ENCODE data around the gene IFIT3.

DNA sequence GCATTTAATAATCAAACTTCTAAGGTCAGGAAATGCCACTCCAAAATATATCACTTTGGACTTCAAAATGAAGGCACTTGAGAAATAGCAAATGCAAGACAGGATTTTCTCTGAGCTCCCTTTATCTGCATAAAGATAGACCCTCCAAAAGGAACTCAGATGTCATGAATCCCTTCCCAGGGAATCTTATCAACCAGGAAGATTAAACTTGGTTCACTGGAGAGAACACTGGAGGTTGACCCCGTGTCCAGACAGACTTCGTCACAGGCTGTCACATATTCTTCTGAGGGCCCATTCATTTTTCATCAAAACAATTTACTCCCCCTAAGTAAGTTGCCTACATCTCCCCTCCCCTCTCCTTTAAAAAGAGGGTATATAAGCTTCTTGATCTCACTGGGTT is 21.2 kb downstream of the IFIT3 start:
- TF ChIP-seq, protein P1, sequence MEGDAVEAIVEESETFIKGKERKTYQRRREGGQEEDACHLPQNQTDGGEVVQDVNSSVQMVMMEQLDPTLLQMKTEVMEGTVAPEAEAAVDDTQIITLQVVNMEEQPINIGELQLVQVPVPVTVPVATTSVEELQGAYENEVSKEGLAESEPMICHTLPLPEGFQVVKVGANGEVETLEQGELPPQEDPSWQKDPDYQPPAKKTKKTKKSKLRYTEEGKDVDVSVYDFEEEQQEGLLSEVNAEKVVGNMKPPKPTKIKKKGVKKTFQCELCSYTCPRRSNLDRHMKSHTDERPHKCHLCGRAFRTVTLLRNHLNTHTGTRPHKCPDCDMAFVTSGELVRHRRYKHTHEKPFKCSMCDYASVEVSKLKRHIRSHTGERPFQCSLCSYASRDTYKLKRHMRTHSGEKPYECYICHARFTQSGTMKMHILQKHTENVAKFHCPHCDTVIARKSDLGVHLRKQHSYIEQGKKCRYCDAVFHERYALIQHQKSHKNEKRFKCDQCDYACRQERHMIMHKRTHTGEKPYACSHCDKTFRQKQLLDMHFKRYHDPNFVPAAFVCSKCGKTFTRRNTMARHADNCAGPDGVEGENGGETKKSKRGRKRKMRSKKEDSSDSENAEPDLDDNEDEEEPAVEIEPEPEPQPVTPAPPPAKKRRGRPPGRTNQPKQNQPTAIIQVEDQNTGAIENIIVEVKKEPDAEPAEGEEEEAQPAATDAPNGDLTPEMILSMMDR (conservative IDR thresholded peaks at IDR 0.05; ENCODE audit: low read depth in 2 of 2), result no peak
- TF ChIP-seq EZH2phosphoT487 (IDR thresholded peaks at IDR 0.05; ENCODE audit: unreplicated experiment), result no peak
- TF ChIP-seq EZH2 (IDR thresholded peaks at IDR 0.05; ENCODE audit: low read depth, unreplicated experiment), result no peak
- TF ChIP-seq POLR2AphosphoS5 (IDR thresholded peaks at IDR 0.05; ENCODE audit: low read depth), result no peak
- TF ChIP-seq NANOG (IDR thresholded peaks at IDR 0.05; ENCODE audit: borderline replicate concordance), result no peak
- TF ChIP-seq, protein P2, sequence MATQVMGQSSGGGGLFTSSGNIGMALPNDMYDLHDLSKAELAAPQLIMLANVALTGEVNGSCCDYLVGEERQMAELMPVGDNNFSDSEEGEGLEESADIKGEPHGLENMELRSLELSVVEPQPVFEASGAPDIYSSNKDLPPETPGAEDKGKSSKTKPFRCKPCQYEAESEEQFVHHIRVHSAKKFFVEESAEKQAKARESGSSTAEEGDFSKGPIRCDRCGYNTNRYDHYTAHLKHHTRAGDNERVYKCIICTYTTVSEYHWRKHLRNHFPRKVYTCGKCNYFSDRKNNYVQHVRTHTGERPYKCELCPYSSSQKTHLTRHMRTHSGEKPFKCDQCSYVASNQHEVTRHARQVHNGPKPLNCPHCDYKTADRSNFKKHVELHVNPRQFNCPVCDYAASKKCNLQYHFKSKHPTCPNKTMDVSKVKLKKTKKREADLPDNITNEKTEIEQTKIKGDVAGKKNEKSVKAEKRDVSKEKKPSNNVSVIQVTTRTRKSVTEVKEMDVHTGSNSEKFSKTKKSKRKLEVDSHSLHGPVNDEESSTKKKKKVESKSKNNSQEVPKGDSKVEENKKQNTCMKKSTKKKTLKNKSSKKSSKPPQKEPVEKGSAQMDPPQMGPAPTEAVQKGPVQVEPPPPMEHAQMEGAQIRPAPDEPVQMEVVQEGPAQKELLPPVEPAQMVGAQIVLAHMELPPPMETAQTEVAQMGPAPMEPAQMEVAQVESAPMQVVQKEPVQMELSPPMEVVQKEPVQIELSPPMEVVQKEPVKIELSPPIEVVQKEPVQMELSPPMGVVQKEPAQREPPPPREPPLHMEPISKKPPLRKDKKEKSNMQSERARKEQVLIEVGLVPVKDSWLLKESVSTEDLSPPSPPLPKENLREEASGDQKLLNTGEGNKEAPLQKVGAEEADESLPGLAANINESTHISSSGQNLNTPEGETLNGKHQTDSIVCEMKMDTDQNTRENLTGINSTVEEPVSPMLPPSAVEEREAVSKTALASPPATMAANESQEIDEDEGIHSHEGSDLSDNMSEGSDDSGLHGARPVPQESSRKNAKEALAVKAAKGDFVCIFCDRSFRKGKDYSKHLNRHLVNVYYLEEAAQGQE (IDR thresholded peaks at IDR 0.05; ENCODE audit: unreplicated experiment), result no peak
- no peak for TF ChIP-seq CREB1 (CRISPR knock-in tag; IDR thresholded peaks at IDR 0.05; ENCODE audit: low read depth)
- TF ChIP-seq, protein P3, sequence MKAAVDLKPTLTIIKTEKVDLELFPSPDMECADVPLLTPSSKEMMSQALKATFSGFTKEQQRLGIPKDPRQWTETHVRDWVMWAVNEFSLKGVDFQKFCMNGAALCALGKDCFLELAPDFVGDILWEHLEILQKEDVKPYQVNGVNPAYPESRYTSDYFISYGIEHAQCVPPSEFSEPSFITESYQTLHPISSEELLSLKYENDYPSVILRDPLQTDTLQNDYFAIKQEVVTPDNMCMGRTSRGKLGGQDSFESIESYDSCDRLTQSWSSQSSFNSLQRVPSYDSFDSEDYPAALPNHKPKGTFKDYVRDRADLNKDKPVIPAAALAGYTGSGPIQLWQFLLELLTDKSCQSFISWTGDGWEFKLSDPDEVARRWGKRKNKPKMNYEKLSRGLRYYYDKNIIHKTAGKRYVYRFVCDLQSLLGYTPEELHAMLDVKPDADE (IDR thresholded peaks at IDR 0.05), result no peak
- no peak for TF ChIP-seq STAT1 (IDR thresholded peaks at IDR 0.05; ENCODE audit: unreplicated experiment)
- TF ChIP-seq JUNB (IDR thresholded peaks at IDR 0.05; ENCODE audit: unreplicated experiment), result no peak
- TF ChIP-seq, protein P4, sequence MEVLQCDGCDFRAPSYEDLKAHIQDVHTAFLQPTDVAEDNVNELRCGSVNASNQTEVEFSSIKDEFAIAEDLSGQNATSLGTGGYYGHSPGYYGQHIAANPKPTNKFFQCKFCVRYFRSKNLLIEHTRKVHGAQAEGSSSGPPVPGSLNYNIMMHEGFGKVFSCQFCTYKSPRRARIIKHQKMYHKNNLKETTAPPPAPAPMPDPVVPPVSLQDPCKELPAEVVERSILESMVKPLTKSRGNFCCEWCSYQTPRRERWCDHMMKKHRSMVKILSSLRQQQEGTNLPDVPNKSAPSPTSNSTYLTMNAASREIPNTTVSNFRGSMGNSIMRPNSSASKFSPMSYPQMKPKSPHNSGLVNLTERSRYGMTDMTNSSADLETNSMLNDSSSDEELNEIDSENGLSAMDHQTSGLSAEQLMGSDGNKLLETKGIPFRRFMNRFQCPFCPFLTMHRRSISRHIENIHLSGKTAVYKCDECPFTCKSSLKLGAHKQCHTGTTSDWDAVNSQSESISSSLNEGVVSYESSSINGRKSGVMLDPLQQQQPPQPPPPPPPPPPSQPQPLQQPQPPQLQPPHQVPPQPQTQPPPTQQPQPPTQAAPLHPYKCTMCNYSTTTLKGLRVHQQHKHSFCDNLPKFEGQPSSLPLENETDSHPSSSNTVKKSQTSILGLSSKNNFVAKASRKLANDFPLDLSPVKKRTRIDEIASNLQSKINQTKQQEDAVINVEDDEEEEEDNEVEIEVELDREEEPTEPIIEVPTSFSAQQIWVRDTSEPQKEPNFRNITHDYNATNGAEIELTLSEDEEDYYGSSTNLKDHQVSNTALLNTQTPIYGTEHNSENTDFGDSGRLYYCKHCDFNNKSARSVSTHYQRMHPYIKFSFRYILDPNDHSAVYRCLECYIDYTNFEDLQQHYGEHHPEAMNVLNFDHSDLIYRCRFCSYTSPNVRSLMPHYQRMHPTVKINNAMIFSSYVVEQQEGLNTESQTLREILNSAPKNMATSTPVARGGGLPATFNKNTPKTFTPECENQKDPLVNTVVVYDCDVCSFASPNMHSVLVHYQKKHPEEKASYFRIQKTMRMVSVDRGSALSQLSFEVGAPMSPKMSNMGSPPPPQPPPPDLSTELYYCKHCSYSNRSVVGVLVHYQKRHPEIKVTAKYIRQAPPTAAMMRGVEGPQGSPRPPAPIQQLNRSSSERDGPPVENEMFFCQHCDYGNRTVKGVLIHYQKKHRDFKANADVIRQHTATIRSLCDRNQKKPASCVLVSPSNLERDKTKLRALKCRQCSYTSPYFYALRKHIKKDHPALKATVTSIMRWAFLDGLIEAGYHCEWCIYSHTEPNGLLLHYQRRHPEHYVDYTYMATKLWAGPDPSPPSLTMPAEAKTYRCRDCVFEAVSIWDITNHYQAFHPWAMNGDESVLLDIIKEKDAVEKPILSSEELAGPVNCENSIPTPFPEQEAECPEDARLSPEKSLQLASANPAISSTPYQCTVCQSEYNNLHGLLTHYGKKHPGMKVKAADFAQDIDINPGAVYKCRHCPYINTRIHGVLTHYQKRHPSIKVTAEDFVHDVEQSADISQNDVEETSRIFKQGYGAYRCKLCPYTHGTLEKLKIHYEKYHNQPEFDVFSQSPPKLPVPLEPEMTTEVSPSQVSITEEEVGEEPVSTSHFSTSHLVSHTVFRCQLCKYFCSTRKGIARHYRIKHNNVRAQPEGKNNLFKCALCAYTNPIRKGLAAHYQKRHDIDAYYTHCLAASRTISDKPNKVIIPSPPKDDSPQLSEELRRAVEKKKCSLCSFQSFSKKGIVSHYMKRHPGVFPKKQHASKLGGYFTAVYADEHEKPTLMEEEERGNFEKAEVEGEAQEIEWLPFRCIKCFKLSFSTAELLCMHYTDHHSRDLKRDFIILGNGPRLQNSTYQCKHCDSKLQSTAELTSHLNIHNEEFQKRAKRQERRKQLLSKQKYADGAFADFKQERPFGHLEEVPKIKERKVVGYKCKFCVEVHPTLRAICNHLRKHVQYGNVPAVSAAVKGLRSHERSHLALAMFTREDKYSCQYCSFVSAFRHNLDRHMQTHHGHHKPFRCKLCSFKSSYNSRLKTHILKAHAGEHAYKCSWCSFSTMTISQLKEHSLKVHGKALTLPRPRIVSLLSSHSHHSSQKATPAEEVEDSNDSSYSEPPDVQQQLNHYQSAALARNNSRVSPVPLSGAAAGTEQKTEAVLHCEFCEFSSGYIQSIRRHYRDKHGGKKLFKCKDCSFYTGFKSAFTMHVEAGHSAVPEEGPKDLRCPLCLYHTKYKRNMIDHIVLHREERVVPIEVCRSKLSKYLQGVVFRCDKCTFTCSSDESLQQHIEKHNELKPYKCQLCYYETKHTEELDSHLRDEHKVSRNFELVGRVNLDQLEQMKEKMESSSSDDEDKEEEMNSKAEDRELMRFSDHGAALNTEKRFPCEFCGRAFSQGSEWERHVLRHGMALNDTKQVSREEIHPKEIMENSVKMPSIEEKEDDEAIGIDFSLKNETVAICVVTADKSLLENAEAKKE (CRISPR knock-in tag; IDR thresholded peaks at IDR 0.05), result no peak
- TF ChIP-seq ZNF331 (CRISPR knock-in tag; IDR thresholded peaks at IDR 0.05; ENCODE audit: low read depth), result no peak

All from GM23338 (cell line).